Smooth muscle cell (in vitro differentiated cells): ENCODE results near the gene ZFYVE27. TPM values are rescaled to one million over a fixed set of nuclear protein-coding genes. Genes with fewer than 3 reads are reported as not detected.

Source experiments
- DNase-seq: peaks from one replicate; lab custom pipeline; 2025; ENCODE audit not compliant: unreplicated experiment; lab: John Stamatoyannopoulos, UW
- H2AFZ ChIP-seq: fragments of 200-600 bp; sonication (generic); 2 replicates; pipeline ENCODE4 v1.6.0; 2016; ENCODE audit warnings: antibody characterized with exemption, low read depth, mild to moderate bottlenecking
- H3F3A ChIP-seq: fragments of 200-600 bp; sonication (generic); 2 replicates; pipeline ENCODE4 v1.6.0; 2017; ENCODE audit warnings: antibody characterized with exemption, low read depth
- H3K27ac ChIP-seq: fragments of 200-600 bp; sonication (generic); 2 replicates; pipeline ENCODE4 v1.5.1; 2016; ENCODE audit warnings: low read depth, mild to moderate bottlenecking
- H3K27me3 ChIP-seq: fragments of 200-600 bp; sonication (generic); 2 replicates; pipeline ENCODE4 v1.6.1; 2016; ENCODE audit warnings: low read depth, mild to moderate bottlenecking
- H3K36me3 ChIP-seq: fragments of 200-600 bp; sonication (generic); 2 replicates; pipeline ENCODE4 v1.5.1; 2016; ENCODE audit warnings: low read depth
- H3K4me1 ChIP-seq: fragments of 200-600 bp; sonication (generic); 2 replicates; pipeline ENCODE4 v1.5.1; 2016; ENCODE audit warnings: low read depth
- H3K4me2 ChIP-seq: fragments of 200-600 bp; sonication (generic); 2 replicates; pipeline ENCODE4 v1.6.0; 2016; ENCODE audit warnings: mild to moderate bottlenecking
- H3K4me3 ChIP-seq: fragments of 200-600 bp; sonication (generic); 2 replicates; pipeline ENCODE4 v1.5.1; 2016; ENCODE audit warnings: mild to moderate bottlenecking
- H3K79me2 ChIP-seq: fragments of 200-600 bp; sonication (generic); 2 replicates; pipeline ENCODE4 v1.6.0; 2016; ENCODE audit warnings: low read depth, mild to moderate bottlenecking
- H3K9ac ChIP-seq: fragments of 200-600 bp; sonication (generic); 2 replicates; pipeline ENCODE4 v1.6.0; 2016; ENCODE audit warnings: low read depth
- H3K9me3 ChIP-seq: fragments of 200-600 bp; sonication (generic); replicated peaks from 2 replicates; pipeline ENCODE4 v1.5.1; 2016; ENCODE audit warnings: low read depth
- H4K20me1 ChIP-seq: fragments of 200-600 bp; sonication (generic); 2 replicates; pipeline ENCODE4 v1.6.0; 2016; ENCODE audit warnings: low read depth
- CTCF ChIP-seq: fragments of 200-600 bp; sonication (generic); IDR thresholded peaks from 2 replicates; pipeline ENCODE4 v1.5.1; 2017; ENCODE audit warnings: borderline replicate concordance, mild to moderate bottlenecking, antibody characterized with exemption; ENCODE audit not compliant: insufficient read depth, poor library complexity, severe bottlenecking
- WGBS: methylation state at CpG from one replicate; pipeline ENCODE4 v1.1.7; 2016; ENCODE audit warnings: low lambda C conversion rate; 5-methylcytosine and 5-hydroxymethylcytosine counted together
- polyA plus RNA-seq: library from polyadenylated mRNA; unstranded; fragments of >200 nt; fragmentation: Nextera tagmentation; extraction: Ambion mirVana; gene quantifications from 2 replicates; pipeline ENCODE4 v1.2.1, GENCODE V29; 2016
- total RNA-seq: library from RNA; depleted of rRNA; stranded (reverse); fragments of >200 nt; gene quantifications from 2 replicates; pipeline ENCODE4 v1.2.3, GENCODE V29; 2014

ZFYVE27 gene
- total and polyA plus RNA-seq, 2 experiments from 2014 or later = 7.0 to 11.4 TPM

GRCh38 chr10:97762056-97762455, 25.1 kb downstream of the ZFYVE27 start:
- Histone ChIP-seq H3K79me2 (no peaks in the 10 kb centered on the region), H3K4me3 (no peak overlapping the region), H3K4me2 (no peak overlapping the region), H4K20me1 (peaks cover 13% of the 10 kb centered on the region), H3K9me3 (no peaks in the 10 kb centered on the region), H3K27ac (no peak overlapping the region), H3K27me3 (no peaks in the 10 kb centered on the region), H3F3A (no peaks in the 10 kb centered on the region), H3K4me1 (peaks cover 13% of the 10 kb centered on the region), H2AFZ (no peak overlapping the region), H3K9ac (no peak overlapping the region), H3K36me3 (no peaks in the 10 kb centered on the region)
- no peak for DNase-seq
- TF ChIP-seq CTCF = no peak
- 95% methylated on average over 10 of the region's 10 CpGs for WGBS

DNA sequence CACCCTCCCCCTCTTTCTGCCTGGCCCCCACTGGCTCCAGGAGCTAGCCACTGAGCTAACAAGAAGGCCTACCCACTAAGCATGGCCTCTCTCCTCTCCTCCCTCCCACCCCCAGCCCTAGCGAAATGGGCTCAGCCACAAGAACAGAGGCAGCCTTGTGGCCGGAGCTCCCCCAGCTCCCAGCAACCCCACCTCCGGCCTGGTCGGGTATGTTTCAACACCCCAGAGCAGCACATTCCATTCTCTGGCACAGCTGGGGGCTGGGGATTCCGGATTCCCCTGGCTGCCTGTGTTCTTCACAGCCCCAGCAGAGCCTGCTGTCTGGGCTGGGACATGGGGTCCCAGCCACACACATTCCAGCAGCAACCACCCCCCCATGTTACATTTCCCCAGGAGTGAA, 25.9 kb downstream of the ZFYVE27 start:
- no peak for DNase-seq
- no peak overlapping the region for H3K9ac ChIP-seq
- no peak for TF ChIP-seq CTCF

DNA sequence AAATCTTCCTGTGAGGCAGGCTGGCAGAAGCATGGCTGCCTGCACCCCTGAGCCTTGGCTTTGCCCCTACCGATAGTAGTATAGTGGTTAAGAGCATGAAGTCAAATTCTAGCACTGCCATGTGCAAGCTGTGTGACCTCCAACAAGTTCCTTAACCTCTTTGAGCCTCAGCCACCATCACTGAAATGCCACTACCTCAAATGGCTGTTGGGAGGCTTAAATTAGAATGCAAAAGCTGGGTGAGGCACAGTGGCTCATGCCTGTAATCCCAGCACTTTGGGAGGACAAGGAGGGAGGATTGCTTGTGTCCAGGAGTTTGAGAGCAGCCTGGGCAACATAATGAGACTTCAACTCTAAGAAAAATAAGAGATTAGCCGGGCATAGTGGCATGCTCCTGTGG, 26.5 kb downstream of the ZFYVE27 start:
- WGBS = 93% methylated on average over 2 of the region's 2 CpGs
- Histone ChIP-seq H2AFZ (no peak overlapping the region), H4K20me1 (peaks cover 13% of the 10 kb centered on the region), H3K4me1 (peaks cover 13% of the 10 kb centered on the region), H3K27ac (no peak overlapping the region), H3K4me3 (no peak overlapping the region), H3K27me3 (peaks cover 5% of the 10 kb centered on the region), H3K36me3 (no peaks in the 10 kb centered on the region), H3K4me2 (no peak overlapping the region), H3K79me2 (no peaks in the 10 kb centered on the region), H3K9me3 (no peaks in the 10 kb centered on the region), H3K9ac (no peak overlapping the region), H3F3A (no peaks in the 10 kb centered on the region)
- no peak for TF ChIP-seq CTCF
- no peak for DNase-seq

More for the DNA sequence above, 25.9 kb downstream of the ZFYVE27 start:
- Histone ChIP-seq H3K27ac (no peak overlapping the region), H3K4me1 (peaks cover 13% of the 10 kb centered on the region), H3F3A (no peaks in the 10 kb centered on the region), H3K9me3 (no peaks in the 10 kb centered on the region), H4K20me1 (peaks cover 13% of the 10 kb centered on the region), H3K27me3 (peaks cover 2% of the 10 kb centered on the region), H3K36me3 (no peaks in the 10 kb centered on the region), H3K4me3 (no peak overlapping the region), H3K4me2 (no peak overlapping the region), H2AFZ (no peak overlapping the region), H3K79me2 (no peaks in the 10 kb centered on the region)
- WGBS = 50% methylated on average over 3 of the region's 5 CpGs

DNA sequence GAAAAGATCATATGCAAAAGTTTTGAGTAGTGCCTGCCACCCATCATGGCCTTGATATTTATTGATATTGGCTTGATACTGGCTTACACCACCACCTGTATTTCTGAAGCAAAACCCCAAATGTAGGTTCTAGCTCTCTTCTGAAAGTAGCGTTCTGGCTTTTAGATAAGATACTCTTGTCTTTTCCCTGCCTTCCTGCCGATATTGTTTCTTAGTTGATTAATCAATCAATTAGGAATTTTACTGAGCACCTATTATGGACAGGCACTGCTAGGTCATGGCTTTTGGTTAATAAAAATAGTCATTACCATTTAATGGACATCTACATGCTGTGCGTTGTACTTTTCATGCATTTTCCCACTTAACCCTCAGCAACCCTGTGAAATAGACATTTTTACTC, 27.0 kb downstream of the ZFYVE27 start:
- no peak overlapping the region for H2AFZ ChIP-seq
- H3K4me3 ChIP-seq = no peak overlapping the region
- H3K27me3 ChIP-seq = peaks cover 9% of the 10 kb centered on the region
- H3F3A ChIP-seq = no peaks in the 10 kb centered on the region
- no peaks in the 10 kb centered on the region for H3K79me2 ChIP-seq
- H3K36me3 ChIP-seq = no peaks in the 10 kb centered on the region
- peaks cover 13% of the 10 kb centered on the region for H3K4me1 ChIP-seq
- H3K4me2 ChIP-seq = no peak overlapping the region
- no peak for TF ChIP-seq CTCF
- DNase-seq = no peak
- 90% methylated on average over 3 of the region's 3 CpGs for WGBS
- no peaks in the 10 kb centered on the region for H3K9me3 ChIP-seq
- H3K9ac ChIP-seq = no peak overlapping the region
- H3K27ac ChIP-seq = no peak overlapping the region
- H4K20me1 ChIP-seq = peaks cover 13% of the 10 kb centered on the region
